CD4-positive, alpha-beta T cell (primary cell): Measurements from ENCODE around the gene POU2F1. TPM values are rescaled to one million over a fixed set of nuclear protein-coding genes. Genes with fewer than 3 reads are reported as not detected.

ENCODE experiments used
- ATAC-seq: fragments of 200-7000 bp; cut with Tn5 transposase; one replicate; pipeline ENCODE4 v1.10.0; 2022; ENCODE audit warnings: mild to moderate bottlenecking; ENCODE audit not compliant: poor library complexity
- CTCF ChIA-PET: fragments of 350-600 bp; sonication (Branson Sonifier 250); formaldehyde crosslinking; loops from one replicate; lab custom pipeline; 2021; ENCODE audit warnings: antibody characterized with exemption, inconsistent platforms; lab: Charles Lee
- POLR2A ChIA-PET: fragments of 350-600 bp; sonication (Branson Sonifier 250); formaldehyde crosslinking; loops from one replicate; lab custom pipeline; 2021; ENCODE audit warnings: antibody characterized with exemption, inconsistent platforms; lab: Charles Lee
- DNase-seq, 14 experiments: peaks; one replicate each; pipeline ENCODE4 v3.0.0-alpha.2; 2013 to 2020; ENCODE audit warnings: mixed read lengths in 2 of 14
- H3K27ac ChIP-seq, 2 donors: one replicate each; pipeline versions ENCODE4 v1.5.1 to v1.7.0; 2013; ENCODE audit warnings: low read length in 2 of 2, low read depth in 1 of 2, mild to moderate bottlenecking in 1 of 2
- H3K27me3 ChIP-seq, 2 experiments: 1 replicate in 1 of 2; 2 replicates in 1 of 2; pipeline versions ENCODE4 v1.6.1 to v1.7.0; 2013; ENCODE audit warnings: low read length in 2 of 2, control low read depth in 1 of 2, mild to moderate bottlenecking in 1 of 2, moderate library complexity in 1 of 2; ENCODE audit not compliant: insufficient read depth in 2 of 2, control insufficient read depth in 1 of 2
- H3K36me3 ChIP-seq: one replicate; pipeline ENCODE4 v1.6.1; 2013; ENCODE audit warnings: low read length, control low read depth; ENCODE audit not compliant: insufficient read depth
- H3K4me1 ChIP-seq: one replicate; pipeline ENCODE4 v1.6.1; 2013; ENCODE audit warnings: low read length, control low read depth; ENCODE audit not compliant: insufficient read depth
- H3K4me3 ChIP-seq: one replicate; pipeline ENCODE4 v1.5.1; 2013; ENCODE audit warnings: mild to moderate bottlenecking, low read length, moderate library complexity
- H3K9me3 ChIP-seq, 2 experiments: 1 replicate in 1 of 2; 2 replicates in 1 of 2; pipeline versions ENCODE4 v1.6.1 to v1.7.0; 2013; ENCODE audit warnings: low read length in 2 of 2, mild to moderate bottlenecking in 2 of 2, control low read depth in 1 of 2, moderate library complexity in 1 of 2; ENCODE audit not compliant: control insufficient read depth in 1 of 2, insufficient read depth in 1 of 2
- H3K27ac Mint-ChIP-seq: one replicate; pipeline ENCODE4 v1.8.0; 2020; ENCODE audit warnings: mixed read lengths
- H3K27me3 Mint-ChIP-seq: one replicate; pipeline ENCODE4 v1.8.0; 2021; ENCODE audit warnings: mixed read lengths
- H3K36me3 Mint-ChIP-seq: one replicate; pipeline ENCODE4 v1.8.0; 2021; ENCODE audit warnings: low read depth, mixed read lengths
- H3K4me1 Mint-ChIP-seq: one replicate; pipeline ENCODE4 v1.8.0; 2021; ENCODE audit warnings: low read depth, mixed read lengths
- H3K4me3 Mint-ChIP-seq: one replicate; pipeline ENCODE4 v1.8.0; 2020; ENCODE audit warnings: mild to moderate bottlenecking, mixed read lengths
- H3K9me3 Mint-ChIP-seq: one replicate; pipeline ENCODE4 v1.8.0; 2020; ENCODE audit warnings: mixed read lengths
- CTCF ChIP-seq: fragments of 200-600 bp; IDR thresholded peaks from one replicate; pipeline ENCODE4 v1.8.0; 2022; ENCODE audit warnings: antibody characterized with exemption, mild to moderate bottlenecking
- intact Hi-C, 2 experiments: fragments of 100-400 bp; cut with DNase I in 1 of 2; cut with micrococcal nuclease in 1 of 2; formaldehyde crosslinking; loops; one replicate each; pipeline versions ENCODE4 v1.15.1 to v1.9.0; 2023 to 2025; cut with DNase I, micrococcal nuclease
- total RNA-seq, 174 experiments: library from RNA in 2 of 174; stranded (reverse) in 2 of 174; gene quantifications; one replicate each; pipeline ENCODE4 v1.2.3 and lab custom pipeline; 2021 to 2026

POU2F1 gene
- total RNA-seq, 2 experiments from 2014 or later: 27.0 to 28.6 TPM

DNA sequence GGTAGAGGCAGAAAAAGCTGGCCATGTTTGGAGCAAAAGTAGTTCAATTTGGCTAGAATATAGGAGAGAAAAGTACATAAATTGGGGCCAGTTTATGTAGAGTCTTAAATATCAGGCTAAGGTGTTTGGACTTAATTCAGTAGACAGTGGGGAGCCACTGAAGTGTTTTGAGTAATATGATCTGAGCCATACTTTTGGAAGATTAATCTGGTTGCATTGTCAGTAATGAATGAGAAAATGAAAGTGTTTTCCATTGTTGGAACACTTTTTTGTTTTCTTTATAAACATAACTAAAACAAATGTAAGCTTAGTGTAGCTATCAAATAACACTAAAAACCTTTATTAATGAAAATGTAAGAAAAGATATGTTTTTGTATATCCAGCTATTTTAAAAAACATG is 42.1 kb downstream of the POU2F1 start:
- H3K27ac Mint-ChIP-seq: no peak overlapping the region
- no peaks in the 10 kb centered on the region for H3K9me3 Mint-ChIP-seq
- H3K36me3 Mint-ChIP-seq: no peaks in the 10 kb centered on the region
- ChIA-PET CTCF (interaction anchor here (1.5 kb wide), 1 partner anchor 8 kb away, joined by 3 read pairs; no protein-coding TSS in a partner anchor), POLR2A (interaction anchor here (1.1 to 7.8 kb wide), 4 partner anchors 15 to 192 kb away, joined by 3 to 70 read pairs (median 3); partner anchors contain the start of gene POU2F1)
- H3K4me3 Mint-ChIP-seq: no peak overlapping the region
- no peak for TF ChIP-seq CTCF
- H3K4me1 ChIP-seq: peaks cover 24% of the 10 kb centered on the region
- no peaks in the 10 kb centered on the region for H3K9me3 ChIP-seq
- no peak for ATAC-seq
- no peak for DNase-seq
- no peak overlapping the region for H3K27ac ChIP-seq
- intact Hi-C loops: loop anchor here (5.0 to 10.0 kb wide), 2 partner anchors 36 to 152 kb away; no protein-coding TSS in a partner anchor
- H3K27me3 ChIP-seq: no peaks in the 10 kb centered on the region
- no peaks in the 10 kb centered on the region for H3K36me3 ChIP-seq
- no peaks in the 10 kb centered on the region for H3K27me3 Mint-ChIP-seq
- H3K4me3 ChIP-seq: no peak overlapping the region
- H3K4me1 Mint-ChIP-seq: peaks cover 34% of the 10 kb centered on the region

- Mint-ChIP-seq H3K27ac (no peak overlapping the region), H3K4me3 (no peak overlapping the region), H3K36me3 (no peaks in the 10 kb centered on the region), H3K27me3 (no peaks in the 10 kb centered on the region), H3K4me1 (peaks cover 33% of the 10 kb centered on the region), H3K9me3 (no peaks in the 10 kb centered on the region)
- Histone ChIP-seq H3K36me3 (no peaks in the 10 kb centered on the region), H3K4me1 (peaks cover 24% of the 10 kb centered on the region), H3K27me3 (no peaks in the 10 kb centered on the region), H3K4me3 (no peak overlapping the region), H3K9me3 (no peaks in the 10 kb centered on the region), H3K27ac (no peak overlapping the region)
- CTCF ChIA-PET: interaction anchor here (1.5 kb wide), 1 partner anchor 9 kb away, joined by 3 read pairs; no protein-coding TSS in a partner anchor
- intact Hi-C loops: loop anchor here (5.0 to 10.0 kb wide), 2 partner anchors 36 to 151 kb away; no protein-coding TSS in a partner anchor
- ATAC-seq (no peak), DNase-seq (no peak)
- TF ChIP-seq CTCF: no peak
- POLR2A ChIA-PET: interaction anchor here (1.1 to 7.8 kb wide), 6 partner anchors 16 to 255 kb away, joined by 3 to 70 read pairs (median 3); partner anchors contain the start of genes CD247 and POU2F1
Observed at GRCh38 chr1:167263344-167263743, 42.7 kb downstream of the POU2F1 start.

GRCh38 chr1:167263819-167264464 is 43.3 kb downstream of the POU2F1 start:
- Mint-ChIP-seq H3K4me3 (no peak overlapping the region), H3K27me3 (no peaks in the 10 kb centered on the region), H3K4me1 (peaks cover 31% of the 10 kb centered on the region), H3K9me3 (no peaks in the 10 kb centered on the region), H3K36me3 (no peaks in the 10 kb centered on the region), H3K27ac (no peak overlapping the region)
- Histone ChIP-seq H3K27me3 (no peaks in the 10 kb centered on the region), H3K4me1 (peaks cover 24% of the 10 kb centered on the region), H3K4me3 (no peak overlapping the region), H3K27ac (no peak overlapping the region), H3K36me3 (no peaks in the 10 kb centered on the region), H3K9me3 (no peaks in the 10 kb centered on the region)
- ChIA-PET POLR2A (interaction anchor here (0.8 to 7.8 kb wide), 6 partner anchors 17 to 254 kb away, joined by 3 to 70 read pairs (median 3); partner anchors contain the start of genes CD247 and POU2F1), CTCF (interaction anchor here (0.9 to 2.6 kb wide), 3 partner anchors 9 to 135 kb away, joined by 3 to 5 read pairs (median 3); partner anchors contain the start of gene POU2F1)
- ATAC-seq (peak; percentile 57), DNase-seq (peak in 4 of 14 experiments; percentile 4 to 29 (median 19))
- intact Hi-C loops: loop anchor here (5.0 to 10.0 kb wide), 2 partner anchors 37 to 151 kb away; no protein-coding TSS in a partner anchor
- TF ChIP-seq CTCF: no peak
